GM19452 (cell line): ENCODE measurements around the gene CCDC88C.
"Not testable (repeated sequence)": the region's sequence is repeated elsewhere in the genome, so short reads cannot be mapped to it uniquely, and the experiment has no call there.

Experiments
- ATAC-seq: cut with Tn5 transposase; IDR thresholded peaks from one replicate; pipeline ENCODE4 v1.9.1; 2021; ENCODE audit not compliant: unreplicated experiment

The CCDC88C gene

DNA sequence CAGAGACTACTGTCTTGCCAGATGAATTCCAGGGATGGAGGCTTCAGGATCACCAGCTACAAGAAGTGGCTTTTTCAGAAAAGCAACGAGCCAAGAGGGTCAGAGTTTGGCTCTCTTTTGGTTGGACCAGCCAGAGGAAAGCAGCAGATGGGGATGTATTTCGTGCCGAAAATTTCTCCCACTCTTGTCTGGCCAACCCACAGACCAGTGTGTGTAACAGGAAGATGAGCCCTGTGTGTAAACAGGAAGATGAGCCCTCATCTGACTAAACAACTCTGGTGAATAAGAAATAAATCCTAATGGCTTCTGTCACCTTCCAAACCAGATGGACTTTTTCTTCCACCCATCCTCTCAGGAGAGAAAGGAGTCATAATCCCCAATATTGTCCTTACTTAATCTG lies 186.2 kb downstream of the CCDC88C start:
- no peak for ATAC-seq

DNA sequence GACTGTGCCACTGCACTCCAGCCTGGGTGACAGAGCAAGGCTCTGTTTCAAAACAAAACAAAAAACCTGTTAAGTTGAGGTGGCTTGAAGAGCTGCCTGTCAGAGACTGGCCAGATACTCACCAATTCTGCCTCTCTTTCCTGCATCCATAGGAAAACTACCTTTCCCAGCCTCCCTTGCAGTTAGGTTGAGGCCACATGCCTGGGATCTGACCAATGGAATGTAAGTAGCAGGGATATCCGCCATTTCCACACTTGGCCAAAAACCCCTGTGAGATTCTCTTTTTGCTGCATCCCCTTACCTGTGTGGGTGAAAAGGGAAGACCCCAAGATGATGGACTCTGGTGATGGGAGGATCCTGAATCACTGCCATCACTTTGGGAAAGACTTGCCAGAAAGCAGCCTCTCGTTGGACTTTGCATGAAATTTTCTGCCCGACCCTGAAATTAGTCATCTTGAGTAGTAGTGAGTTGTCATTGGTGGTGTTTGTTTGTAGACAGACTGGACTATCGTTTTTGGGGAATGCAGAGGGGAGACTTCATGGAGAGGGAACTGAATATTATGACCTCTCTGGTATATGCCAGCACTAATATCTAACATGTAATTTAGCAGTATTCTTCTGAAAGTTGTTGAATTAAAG lies 187.1 kb downstream of the CCDC88C start:
- ATAC-seq = no peak

DNA sequence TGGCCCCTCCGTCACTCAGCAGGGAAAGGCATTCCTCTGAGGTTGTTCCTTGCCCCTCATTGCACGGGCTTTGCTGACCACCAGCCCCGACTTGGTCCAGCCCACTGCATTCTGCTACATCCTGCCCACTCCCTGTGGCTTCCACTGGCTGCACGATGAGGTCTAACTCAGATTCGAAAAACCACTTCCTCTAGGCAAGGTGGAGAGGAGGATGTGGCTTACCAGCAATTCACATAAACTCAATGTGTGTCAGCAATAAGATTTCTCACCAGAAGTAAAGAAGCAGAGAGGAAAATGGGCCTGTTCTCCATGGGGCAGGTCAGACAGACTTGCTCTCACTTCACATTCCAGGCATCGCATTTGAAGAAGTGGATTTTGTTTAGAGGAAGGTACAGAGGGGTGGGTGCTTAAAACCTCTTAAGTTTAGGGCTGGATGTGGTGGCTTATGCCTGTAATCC lies 187.8 kb downstream of the CCDC88C start:
- ATAC-seq = peak; percentile 78

DNA sequence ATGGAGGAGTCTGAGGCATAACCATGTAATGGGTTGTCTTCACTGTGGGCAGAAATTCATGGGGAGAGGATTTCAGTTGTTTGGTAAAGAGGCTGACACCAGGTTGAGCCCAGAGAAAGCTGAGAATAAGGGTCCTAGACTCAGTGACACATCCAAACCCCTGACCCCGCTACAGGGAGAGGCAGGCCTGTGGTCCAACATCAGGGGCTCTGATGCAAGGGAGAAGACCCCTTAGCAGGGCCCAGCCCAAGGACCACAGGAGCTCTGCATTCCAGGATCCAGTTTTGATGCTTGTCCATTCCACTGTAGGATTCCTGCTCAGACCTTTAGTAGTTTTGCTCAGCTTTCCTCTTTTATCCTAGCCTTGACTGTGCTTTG lies 188.6 kb downstream of the CCDC88C start:
- no peak for ATAC-seq

DNA sequence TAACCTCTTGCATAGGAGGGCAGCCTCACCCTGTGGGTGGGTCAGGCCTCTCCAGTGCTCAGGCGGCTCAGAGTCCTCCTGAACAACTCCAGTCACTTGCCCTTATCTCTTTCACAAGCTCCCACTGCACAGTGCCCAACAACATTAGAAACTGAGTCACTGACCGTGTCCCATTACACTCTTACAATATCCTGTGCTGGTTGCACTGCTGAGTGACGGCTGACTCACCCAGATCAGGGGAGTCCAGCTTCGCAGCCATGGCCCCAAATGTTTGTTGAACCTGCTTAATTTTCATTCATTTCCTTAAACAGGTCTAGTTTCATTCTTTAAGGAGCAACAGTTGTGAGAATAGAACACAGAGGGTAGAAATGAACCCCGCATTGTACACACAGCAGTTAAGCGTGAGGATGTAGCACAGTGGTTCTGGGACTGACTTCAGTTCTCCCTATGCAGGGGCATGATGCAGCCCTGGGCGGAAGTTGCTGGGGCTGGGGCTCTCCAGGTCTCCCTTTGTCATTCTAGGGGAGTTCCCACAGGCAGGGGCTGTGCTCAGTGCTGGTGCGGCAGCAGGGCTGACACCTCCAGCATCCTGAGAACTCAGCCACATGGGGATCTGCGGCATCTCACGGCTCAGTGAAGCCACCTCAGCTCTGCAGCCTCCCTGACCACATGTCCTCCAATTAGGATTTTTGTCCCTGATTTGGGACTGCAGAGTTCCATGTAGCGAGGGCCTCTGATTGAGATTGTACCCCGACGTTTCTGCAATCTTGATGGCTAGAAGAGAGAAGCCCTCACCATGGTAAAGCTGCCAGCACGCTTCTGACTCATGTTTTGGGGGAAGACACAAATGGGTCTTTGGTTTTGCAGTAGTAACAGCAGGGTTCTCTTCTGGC lies 189.3 kb downstream of the CCDC88C start:
- peak; percentile 81 for ATAC-seq

DNA sequence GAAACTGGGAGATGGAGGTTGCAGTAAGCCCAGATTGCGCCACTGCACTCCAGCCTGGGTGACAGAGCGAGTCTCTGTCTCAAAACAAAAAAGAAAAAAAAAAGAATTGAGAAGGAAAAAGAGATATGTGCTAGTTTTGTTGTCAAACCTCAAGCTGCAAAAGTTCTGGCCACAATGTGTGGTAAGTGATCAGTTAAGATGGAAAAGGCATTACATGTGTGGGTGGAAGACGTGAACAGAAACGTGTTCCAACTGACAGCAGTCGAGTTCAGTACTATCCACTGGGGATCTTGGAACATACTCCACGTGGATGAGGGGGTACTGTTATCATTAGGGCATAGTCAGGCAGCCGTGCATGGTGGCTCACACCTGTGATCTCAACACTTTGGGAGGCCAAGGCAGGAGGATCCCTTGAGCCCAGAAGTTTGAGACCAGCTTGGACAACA lies 190.4 kb downstream of the CCDC88C start:
- no peak for ATAC-seq

GRCh38 chr14:91226360-91226759 lies 191.3 kb downstream of the CCDC88C start:
- not testable (repeated sequence) for ATAC-seq

- ATAC-seq = no peak
Measured at GRCh38 chr14:91225025-91225424, 192.6 kb downstream of the CCDC88C start.

DNA sequence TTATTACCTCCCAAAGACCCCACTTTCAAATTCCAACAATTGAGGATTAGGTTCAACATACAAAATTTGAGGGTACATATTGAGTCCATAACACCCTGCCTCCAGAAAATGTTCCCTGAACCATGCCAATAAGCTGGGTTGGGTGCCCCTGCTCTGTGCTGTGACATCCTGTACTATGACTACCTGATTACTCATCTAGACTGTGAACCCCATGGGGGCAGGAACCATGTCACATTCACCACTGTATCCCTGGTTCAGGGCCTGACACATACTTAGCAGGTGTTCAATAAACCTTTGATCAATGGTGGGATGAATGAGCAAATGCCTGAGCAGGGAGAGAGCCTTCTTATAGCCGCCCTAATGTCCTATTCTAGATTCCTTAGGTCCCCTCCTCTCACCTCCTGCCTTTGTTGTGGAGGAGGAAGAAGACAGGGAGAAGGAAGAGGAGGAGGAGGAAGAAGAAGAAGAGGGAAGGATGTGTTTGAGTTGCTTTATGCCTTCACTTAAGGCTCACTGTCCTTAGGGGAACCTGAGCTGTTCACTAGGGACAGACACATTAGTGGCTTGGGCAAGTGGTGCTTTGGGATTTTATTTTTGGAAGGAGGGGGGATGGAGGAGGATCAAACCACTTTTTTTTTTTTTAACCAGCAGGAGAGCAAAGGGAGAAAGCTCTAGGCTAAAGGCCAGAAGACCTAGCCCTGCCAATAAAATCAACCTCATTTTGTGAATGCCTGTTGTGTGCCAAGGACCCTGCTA lies 194.4 kb downstream of the CCDC88C start:
- no peak for ATAC-seq
